Measurements from ENCODE around the gene MLIP. TPM values are rescaled to one million over a fixed set of nuclear protein-coding genes. Genes with fewer than 3 reads are reported as not detected.

MLIP gene
- total RNA-seq, 2 experiments from 2014 or later, result not detected

DNA sequence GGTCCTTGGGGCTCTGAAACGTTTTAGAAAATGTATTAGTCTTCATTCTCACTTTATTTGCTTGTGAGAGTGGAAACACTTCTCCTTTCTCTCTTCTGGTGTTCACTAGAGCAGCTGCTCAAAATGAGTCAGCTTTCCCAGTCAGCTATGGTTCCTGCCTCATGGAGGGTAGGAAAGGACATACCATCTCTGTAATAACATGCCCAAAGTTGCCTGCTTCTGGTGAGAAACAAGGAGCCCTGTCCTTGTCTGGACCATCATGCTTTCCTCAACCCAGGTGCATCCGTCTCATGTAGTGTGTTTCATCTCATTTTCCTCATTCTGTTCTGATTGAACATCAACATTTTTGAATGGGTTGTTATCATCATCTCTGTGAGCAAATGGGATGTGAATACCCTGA is 179.9 kb downstream of the MLIP start:
- Histone ChIP-seq H3K79me2 (ENCODE audit: insufficient read depth, low read depth, low read length) (no peaks in the 10 kb centered on the region), H4K20me1 (ENCODE audit: insufficient read depth, low read length) (no peaks in the 10 kb centered on the region), H3K9me2 (ENCODE audit: insufficient read depth, low read length) (no peaks in the 10 kb centered on the region), H3K4me2 (ENCODE audit: low read length) (no peak overlapping the region), H3K4me1 (ENCODE audit: insufficient read depth, low read length, poor library complexity, severe bottlenecking) (no peaks in the 10 kb centered on the region), H3K4me3 (ENCODE audit: low read depth, low read length, poor library complexity, severe bottlenecking) (no peak overlapping the region), H2AFZ (ENCODE audit: low read length) (no peak overlapping the region), H3K36me3 (ENCODE audit: insufficient read depth, low read length) (no peaks in the 10 kb centered on the region), H3K9me3 (ENCODE audit: low read length) (no peaks in the 10 kb centered on the region), H3K27ac (ENCODE audit: low read depth, low read length, poor library complexity, severe bottlenecking) (no peak overlapping the region)
- intact Hi-C loops (cut with micrococcal nuclease; ENCODE audit: unreplicated experiment), result no loop called here
- no TSS peak for BruUV-seq (replicated peaks)
- POLR2A ChIA-PET, result no interaction called here
- TF ChIP-seq, protein P1, sequence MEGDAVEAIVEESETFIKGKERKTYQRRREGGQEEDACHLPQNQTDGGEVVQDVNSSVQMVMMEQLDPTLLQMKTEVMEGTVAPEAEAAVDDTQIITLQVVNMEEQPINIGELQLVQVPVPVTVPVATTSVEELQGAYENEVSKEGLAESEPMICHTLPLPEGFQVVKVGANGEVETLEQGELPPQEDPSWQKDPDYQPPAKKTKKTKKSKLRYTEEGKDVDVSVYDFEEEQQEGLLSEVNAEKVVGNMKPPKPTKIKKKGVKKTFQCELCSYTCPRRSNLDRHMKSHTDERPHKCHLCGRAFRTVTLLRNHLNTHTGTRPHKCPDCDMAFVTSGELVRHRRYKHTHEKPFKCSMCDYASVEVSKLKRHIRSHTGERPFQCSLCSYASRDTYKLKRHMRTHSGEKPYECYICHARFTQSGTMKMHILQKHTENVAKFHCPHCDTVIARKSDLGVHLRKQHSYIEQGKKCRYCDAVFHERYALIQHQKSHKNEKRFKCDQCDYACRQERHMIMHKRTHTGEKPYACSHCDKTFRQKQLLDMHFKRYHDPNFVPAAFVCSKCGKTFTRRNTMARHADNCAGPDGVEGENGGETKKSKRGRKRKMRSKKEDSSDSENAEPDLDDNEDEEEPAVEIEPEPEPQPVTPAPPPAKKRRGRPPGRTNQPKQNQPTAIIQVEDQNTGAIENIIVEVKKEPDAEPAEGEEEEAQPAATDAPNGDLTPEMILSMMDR (conservative IDR thresholded peaks at IDR 0.05; ENCODE audit: low read length), result no peak
- no peak for TF ChIP-seq EZH2phosphoT487 (IDR thresholded peaks at IDR 0.05; ENCODE audit: borderline replicate concordance, low read depth, low read length)
- no peak for DNase-seq (ENCODE audit: low spot score)
- CTCF ChIA-PET (ENCODE audit: unreplicated experiment), result no interaction called here

DNA sequence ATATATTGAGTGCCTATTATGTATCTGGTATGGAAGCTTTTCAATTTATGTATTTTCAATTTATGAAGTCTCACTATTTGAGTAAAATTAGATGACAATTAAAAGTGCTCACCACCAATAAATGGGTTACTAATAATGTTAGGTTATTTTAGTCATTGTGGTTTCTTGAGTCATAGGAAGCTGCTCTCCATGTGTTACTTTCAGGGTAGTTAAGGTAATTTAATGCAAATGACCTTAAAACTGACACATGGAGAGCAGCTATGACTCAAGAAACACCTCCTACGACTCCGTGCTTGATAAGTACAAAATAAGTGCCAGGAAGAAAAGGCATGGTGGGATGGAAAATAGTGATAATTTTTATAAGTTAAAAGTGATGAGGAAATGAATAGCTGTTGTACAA is 180.5 kb downstream of the MLIP start:
- H2AFZ ChIP-seq (ENCODE audit: low read length), result no peak overlapping the region
- no peak overlapping the region for H3K4me3 ChIP-seq (ENCODE audit: low read depth, low read length, poor library complexity, severe bottlenecking)
- H3K9me3 ChIP-seq (ENCODE audit: low read length), result no peaks in the 10 kb centered on the region
- H3K9me2 ChIP-seq (ENCODE audit: insufficient read depth, low read length), result no peaks in the 10 kb centered on the region
- no peak overlapping the region for H3K27ac ChIP-seq (ENCODE audit: low read depth, low read length, poor library complexity, severe bottlenecking)
- ChIA-PET CTCF (ENCODE audit: unreplicated experiment) (no interaction called here), POLR2A (interaction anchor here (1.2 kb wide), 1 partner anchor 9 kb away, joined by 3 read pairs; no protein-coding TSS in a partner anchor)
- H4K20me1 ChIP-seq (ENCODE audit: insufficient read depth, low read length), result no peaks in the 10 kb centered on the region
- intact Hi-C loops (cut with micrococcal nuclease; ENCODE audit: unreplicated experiment), result no loop called here
- BruUV-seq (replicated peaks), result no TSS peak
- TF ChIP-seq EZH2phosphoT487 (IDR thresholded peaks at IDR 0.05; ENCODE audit: borderline replicate concordance, low read depth, low read length), result no peak
- TF ChIP-seq, protein P1 (conservative IDR thresholded peaks at IDR 0.05; ENCODE audit: low read length), result no peak
- no peaks in the 10 kb centered on the region for H3K36me3 ChIP-seq (ENCODE audit: insufficient read depth, low read length)
- no peak for DNase-seq (ENCODE audit: low spot score)
- H3K79me2 ChIP-seq (ENCODE audit: insufficient read depth, low read depth, low read length), result no peaks in the 10 kb centered on the region
- no peak overlapping the region for H3K4me2 ChIP-seq (ENCODE audit: low read length)
- no peaks in the 10 kb centered on the region for H3K4me1 ChIP-seq (ENCODE audit: insufficient read depth, low read length, poor library complexity, severe bottlenecking)

DNA sequence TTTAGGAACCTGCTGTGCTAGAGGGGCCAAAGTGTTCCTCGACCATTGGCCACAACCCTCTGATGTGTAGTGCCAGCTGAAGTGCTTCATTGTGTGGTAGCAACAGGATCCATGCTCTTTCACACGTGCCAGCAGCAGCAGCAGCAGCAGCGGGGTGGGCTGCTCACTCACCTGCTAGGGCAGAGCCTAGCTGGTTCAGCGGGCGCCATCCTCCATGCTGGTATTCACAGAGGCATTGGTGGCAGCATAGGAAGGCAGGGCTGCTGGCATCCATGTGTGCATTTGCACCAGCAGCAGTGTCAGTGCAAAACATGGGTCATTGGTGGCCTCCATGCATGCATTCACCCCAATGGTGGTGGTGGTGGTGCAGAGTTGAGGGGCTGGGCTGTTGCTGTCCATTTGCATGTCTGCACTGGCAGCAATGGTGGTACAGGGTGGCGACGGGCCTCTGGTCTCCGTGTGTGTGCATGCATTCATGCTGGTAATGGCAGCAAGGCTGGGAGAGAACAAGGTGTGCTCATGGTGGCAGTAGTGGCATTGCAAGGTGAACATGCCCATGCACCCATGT is 183.8 kb downstream of the MLIP start:
- ChIA-PET POLR2A (interaction anchor here (0.6 kb wide), 1 partner anchor 198 kb away, joined by 3 read pairs; no protein-coding TSS in a partner anchor), CTCF (ENCODE audit: unreplicated experiment) (no interaction called here)
- TF ChIP-seq, protein P1 (conservative IDR thresholded peaks at IDR 0.05; ENCODE audit: low read length), result no peak
- no peak for TF ChIP-seq EZH2phosphoT487 (IDR thresholded peaks at IDR 0.05; ENCODE audit: borderline replicate concordance, low read depth, low read length)
- H2AFZ ChIP-seq (ENCODE audit: low read length), result no peak overlapping the region
- BruUV-seq (replicated peaks), result no TSS peak
- no peak overlapping the region for H3K27ac ChIP-seq (ENCODE audit: low read depth, low read length, poor library complexity, severe bottlenecking)
- no peaks in the 10 kb centered on the region for H3K36me3 ChIP-seq (ENCODE audit: insufficient read depth, low read length)
- H3K4me1 ChIP-seq (ENCODE audit: insufficient read depth, low read length, poor library complexity, severe bottlenecking), result no peaks in the 10 kb centered on the region
- no peaks in the 10 kb centered on the region for H3K79me2 ChIP-seq (ENCODE audit: insufficient read depth, low read depth, low read length)
- no peak overlapping the region for H3K4me2 ChIP-seq (ENCODE audit: low read length)
- no peaks in the 10 kb centered on the region for H3K9me2 ChIP-seq (ENCODE audit: insufficient read depth, low read length)
- no peak for DNase-seq (ENCODE audit: low spot score)
- H4K20me1 ChIP-seq (ENCODE audit: insufficient read depth, low read length), result no peaks in the 10 kb centered on the region
- intact Hi-C loops (cut with micrococcal nuclease; ENCODE audit: unreplicated experiment), result no loop called here
- H3K4me3 ChIP-seq (ENCODE audit: low read depth, low read length, poor library complexity, severe bottlenecking), result no peak overlapping the region
- H3K9me3 ChIP-seq (ENCODE audit: low read length), result no peaks in the 10 kb centered on the region
